ENCODE data around the gene CACNB2. TPM values are rescaled to one million over a fixed set of nuclear protein-coding genes. Genes with fewer than 3 reads are reported as not detected.

CACNB2 gene
- total RNA-seq, 1 donor from 2014 or later, result 0.96 TPM

- no peak for DNase-seq (ENCODE audit: low spot score in 2 of 2)
- intact Hi-C loops (cut with DNase I), result loop anchor here (2.0 to 5.0 kb wide), 2 partner anchors 114 to 370 kb away; no protein-coding TSS in a partner anchor
- no peak overlapping the region for H3K4me3 ChIP-seq
- H3K27me3 ChIP-seq, result no peaks in the 10 kb centered on the region
- no peaks in the 10 kb centered on the region for H3K9me3 ChIP-seq
- no peaks in the 10 kb centered on the region for H3K36me3 ChIP-seq
- TF ChIP-seq CTCF (IDR thresholded peaks at IDR 0.05), result peak in 1 of 3 experiments; percentile 27
- no peaks in the 10 kb centered on the region for H3K4me1 ChIP-seq
- no peak overlapping the region for H3K27ac ChIP-seq
These were observed 76.3 kb downstream of the CACNB2 start for GRCh38 chr10:18216482-18216881.

DNA sequence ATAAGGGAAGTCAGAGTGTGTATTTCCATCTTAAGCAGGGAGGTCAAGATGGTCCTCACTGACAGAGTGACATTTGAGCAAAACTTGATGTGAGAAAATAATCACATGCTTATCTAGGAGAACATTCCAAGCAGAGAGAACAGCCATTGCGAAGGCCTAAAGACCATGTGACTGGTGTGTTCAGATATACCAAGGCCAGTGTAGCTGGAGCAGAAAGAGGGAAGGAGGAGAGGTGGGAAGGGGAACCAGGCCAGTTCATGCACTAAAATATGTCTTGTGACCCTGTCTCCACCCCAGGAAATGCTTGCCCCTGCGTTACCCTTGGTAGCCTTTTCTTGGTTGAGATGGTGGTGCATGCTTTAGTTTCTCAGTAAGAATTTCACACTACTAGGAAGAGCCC, 77.4 kb downstream of the CACNB2 start:
- intact Hi-C loops (cut with DNase I), result loop anchor here (2.0 to 5.0 kb wide), 2 partner anchors 115 to 371 kb away; no protein-coding TSS in a partner anchor
- H3K4me3 ChIP-seq, result no peak overlapping the region
- H3K9me3 ChIP-seq, result no peaks in the 10 kb centered on the region
- TF ChIP-seq CTCF (IDR thresholded peaks at IDR 0.05), result no peak
- no peaks in the 10 kb centered on the region for H3K27me3 ChIP-seq
- no peaks in the 10 kb centered on the region for H3K4me1 ChIP-seq
- no peaks in the 10 kb centered on the region for H3K36me3 ChIP-seq
- H3K27ac ChIP-seq, result no peak overlapping the region
- no peak for DNase-seq (ENCODE audit: low spot score in 2 of 2)

GRCh38 chr10:18219146-18219545, 78.9 kb downstream of the CACNB2 start:
- H3K4me3 ChIP-seq, result no peak overlapping the region
- DNase-seq (ENCODE audit: low spot score in 2 of 2), result no peak
- intact Hi-C loops (cut with DNase I), result loop anchor here (5.0 kb wide), 1 partner anchor 117 kb away; no protein-coding TSS in a partner anchor
- no peaks in the 10 kb centered on the region for H3K36me3 ChIP-seq
- no peaks in the 10 kb centered on the region for H3K27me3 ChIP-seq
- H3K9me3 ChIP-seq, result no peaks in the 10 kb centered on the region
- TF ChIP-seq CTCF (IDR thresholded peaks at IDR 0.05), result no peak
- H3K4me1 ChIP-seq, result no peaks in the 10 kb centered on the region
- no peak overlapping the region for H3K27ac ChIP-seq

DNA sequence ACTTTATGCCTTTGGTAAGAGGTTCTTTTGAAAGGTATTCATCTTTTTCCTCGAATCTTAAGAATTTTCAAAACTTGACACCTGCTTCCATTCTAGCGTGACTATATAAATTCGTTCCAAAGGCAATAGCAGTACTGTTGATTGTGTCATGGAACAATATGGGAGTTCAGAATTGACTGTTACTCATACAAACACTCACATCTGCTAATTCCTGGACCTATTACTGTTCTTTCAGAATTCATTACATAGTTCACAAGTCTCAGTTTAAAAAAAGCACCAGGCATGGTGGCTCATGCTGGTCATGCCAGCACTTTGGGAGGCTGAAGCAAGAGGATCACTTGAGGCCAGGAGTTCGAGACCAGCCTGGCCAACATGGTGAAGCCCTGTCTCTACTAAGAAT, 80.9 kb downstream of the CACNB2 start:
- Histone ChIP-seq H3K9me3 (no peaks in the 10 kb centered on the region), H3K4me3 (no peak overlapping the region), H3K27ac (no peak overlapping the region), H3K4me1 (no peaks in the 10 kb centered on the region), H3K36me3 (no peaks in the 10 kb centered on the region), H3K27me3 (no peaks in the 10 kb centered on the region)
- intact Hi-C loops (cut with DNase I), result no loop called here
- no peak for DNase-seq (ENCODE audit: low spot score in 2 of 2)
- no peak for TF ChIP-seq CTCF (IDR thresholded peaks at IDR 0.05)

- no peak for TF ChIP-seq CTCF (IDR thresholded peaks at IDR 0.05)
- no peaks in the 10 kb centered on the region for H3K27me3 ChIP-seq
- DNase-seq (ENCODE audit: low spot score in 2 of 2), result no peak
- no peaks in the 10 kb centered on the region for H3K36me3 ChIP-seq
- H3K4me1 ChIP-seq, result no peaks in the 10 kb centered on the region
- H3K9me3 ChIP-seq, result no peaks in the 10 kb centered on the region
- intact Hi-C loops (cut with DNase I), result no loop called here
- H3K4me3 ChIP-seq, result no peak overlapping the region
- H3K27ac ChIP-seq, result no peak overlapping the region
These were observed 81.7 kb downstream of the CACNB2 start for GRCh38 chr10:18221882-18222281.

DNA sequence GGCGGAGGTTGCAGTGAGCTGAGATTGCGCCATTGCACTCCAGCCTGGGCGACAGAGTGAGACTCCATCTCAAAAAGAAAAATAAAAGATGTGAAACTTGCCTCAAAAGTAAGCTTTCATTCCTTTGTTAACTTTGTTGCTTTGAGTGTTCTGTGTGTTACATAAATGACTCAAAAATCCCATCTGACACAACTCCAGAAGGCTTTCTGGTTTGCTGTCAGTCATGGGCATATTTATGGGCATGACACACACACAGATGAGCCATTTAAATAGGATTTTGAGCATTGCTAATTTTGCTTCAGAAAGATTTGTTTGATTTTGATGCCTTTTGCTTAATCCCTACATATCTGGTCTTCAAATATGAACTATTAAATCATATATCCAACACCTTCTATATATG, 82.6 kb downstream of the CACNB2 start:
- no peak for TF ChIP-seq CTCF (IDR thresholded peaks at IDR 0.05)
- no peak for DNase-seq (ENCODE audit: low spot score in 2 of 2)
- Histone ChIP-seq H3K9me3 (no peaks in the 10 kb centered on the region), H3K4me3 (no peak overlapping the region), H3K4me1 (no peaks in the 10 kb centered on the region), H3K36me3 (no peaks in the 10 kb centered on the region), H3K27ac (no peak overlapping the region), H3K27me3 (no peaks in the 10 kb centered on the region)
- intact Hi-C loops (cut with DNase I), result no loop called here

Measured in ascending aorta (tissue), 2 donors.